Measurements from ENCODE around the gene MAP2K3. TPM values are rescaled to one million over a fixed set of nuclear protein-coding genes. Genes with fewer than 3 reads are reported as not detected.

MAP2K3 gene
- total RNA-seq, 2 donors from 2014 or later, result 66.6 to 81.1 TPM

GRCh38 chr17:21296097-21297025 lies 11.8 kb downstream of the MAP2K3 start:
- DNase-seq (ENCODE audit: low spot score) (no peak), ATAC-seq (ENCODE audit: insufficient number of reproducible peaks, low FRiP score, low read depth) (no peak)
- Histone ChIP-seq H3K36me3 (peaks cover 33% of the 10 kb centered on the region), H3K4me1 (ENCODE audit: control insufficient read depth in 1 of 2, low read depth in 2 of 2) (peaks cover 0 to 19% of the 10 kb centered on the region in 2 donors), H3K9me3 (no peaks in the 10 kb centered on the region), H3K27ac (no peak overlapping the region), H3K4me3 (no peak overlapping the region), H3K27me3 (replicated peaks; ENCODE audit: insufficient read depth) (no peaks in the 10 kb centered on the region)
- no peak for TF ChIP-seq CTCF (IDR thresholded peaks at IDR 0.05)

- H3K4me1 ChIP-seq (ENCODE audit: control insufficient read depth in 1 of 2, low read depth in 2 of 2), result peaks cover 0 to 19% of the 10 kb centered on the region in 2 donors
- peaks cover 37% of the 10 kb centered on the region for H3K36me3 ChIP-seq
- DNase-seq (ENCODE audit: low spot score) (no peak), ATAC-seq (ENCODE audit: insufficient number of reproducible peaks, low FRiP score, low read depth) (no peak)
- TF ChIP-seq CTCF (IDR thresholded peaks at IDR 0.05), result no peak
- no peak overlapping the region for H3K27ac ChIP-seq
- H3K4me3 ChIP-seq, result no peak overlapping the region
- H3K9me3 ChIP-seq, result no peaks in the 10 kb centered on the region
- H3K27me3 ChIP-seq (replicated peaks; ENCODE audit: insufficient read depth), result no peaks in the 10 kb centered on the region
Observed at GRCh38 chr17:21297026-21297520, 12.6 kb downstream of the MAP2K3 start.

GRCh38 chr17:21297597-21297996 lies 13.1 kb downstream of the MAP2K3 start:
- no peak for ATAC-seq (ENCODE audit: insufficient number of reproducible peaks, low FRiP score, low read depth)
- Histone ChIP-seq H3K27me3 (replicated peaks; ENCODE audit: insufficient read depth) (no peaks in the 10 kb centered on the region), H3K27ac (no peak overlapping the region), H3K9me3 (no peaks in the 10 kb centered on the region), H3K4me3 (no peak overlapping the region), H3K36me3 (peaks cover 42% of the 10 kb centered on the region), H3K4me1 (ENCODE audit: control insufficient read depth in 1 of 2, low read depth in 2 of 2) (peaks cover 0 to 19% of the 10 kb centered on the region in 2 donors)
- TF ChIP-seq CTCF (IDR thresholded peaks at IDR 0.05), result no peak
- no peak for DNase-seq (ENCODE audit: low spot score)

- DNase-seq (ENCODE audit: low spot score), result no peak
- TF ChIP-seq CTCF (IDR thresholded peaks at IDR 0.05), result no peak
- H3K36me3 ChIP-seq, result peaks cover 49% of the 10 kb centered on the region
- H3K9me3 ChIP-seq, result no peaks in the 10 kb centered on the region
- no peak overlapping the region for H3K27ac ChIP-seq
- peaks cover 0 to 19% of the 10 kb centered on the region in 2 donors for H3K4me1 ChIP-seq (ENCODE audit: control insufficient read depth in 1 of 2, low read depth in 2 of 2)
- H3K27me3 ChIP-seq (replicated peaks; ENCODE audit: insufficient read depth), result no peaks in the 10 kb centered on the region
- no peak overlapping the region for H3K4me3 ChIP-seq
- ATAC-seq (ENCODE audit: insufficient number of reproducible peaks, low FRiP score, low read depth), result no peak
Observed at GRCh38 chr17:21298056-21298982, 13.8 kb downstream of the MAP2K3 start.
